HK-2 (cell line): Measurements from ENCODE around the gene PNMA6F.
"Not testable (repeated sequence)": the region's sequence is repeated elsewhere in the genome, so short reads cannot be mapped to it uniquely, and the experiment has no call there.

Experiments used
- DNase-seq: peaks from one replicate; pipeline ENCODE4 v3.0.0-alpha.2; 2018; ENCODE audit not compliant: unreplicated experiment

Gene PNMA6F

DNA sequence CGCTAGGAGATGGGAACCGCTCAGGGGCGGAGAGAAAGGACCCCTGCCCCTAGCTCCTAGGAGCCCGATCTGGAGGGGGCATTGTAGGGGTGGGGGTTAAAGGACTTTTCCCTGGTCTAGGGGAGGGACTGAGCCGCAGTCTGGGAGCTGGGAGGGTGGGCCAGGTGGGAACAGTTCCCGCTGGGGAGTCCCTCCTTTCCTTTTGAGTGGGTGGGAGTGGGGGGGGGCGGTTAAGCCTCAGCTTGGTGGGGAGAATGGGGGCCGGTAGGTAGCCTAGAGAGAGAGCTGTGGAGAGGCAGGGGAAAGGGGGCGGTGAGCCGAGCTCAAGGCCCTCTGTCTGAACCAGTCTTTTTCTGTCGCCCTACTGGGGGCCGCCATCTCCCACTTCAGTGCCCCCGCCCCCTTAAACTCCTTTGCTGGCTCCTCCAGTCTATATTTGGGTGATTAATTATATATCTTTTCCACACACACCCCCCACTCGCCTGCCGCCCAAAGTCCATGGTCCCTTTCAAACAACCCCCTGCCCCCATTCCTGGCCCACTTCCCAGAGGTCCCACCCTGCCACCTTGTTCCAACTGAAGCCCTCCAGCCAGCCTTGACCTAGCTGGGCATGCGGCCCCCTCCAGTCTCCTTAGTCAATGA is 13.2 kb upstream of the PNMA6F start:
- DNase-seq, result no peak

DNA sequence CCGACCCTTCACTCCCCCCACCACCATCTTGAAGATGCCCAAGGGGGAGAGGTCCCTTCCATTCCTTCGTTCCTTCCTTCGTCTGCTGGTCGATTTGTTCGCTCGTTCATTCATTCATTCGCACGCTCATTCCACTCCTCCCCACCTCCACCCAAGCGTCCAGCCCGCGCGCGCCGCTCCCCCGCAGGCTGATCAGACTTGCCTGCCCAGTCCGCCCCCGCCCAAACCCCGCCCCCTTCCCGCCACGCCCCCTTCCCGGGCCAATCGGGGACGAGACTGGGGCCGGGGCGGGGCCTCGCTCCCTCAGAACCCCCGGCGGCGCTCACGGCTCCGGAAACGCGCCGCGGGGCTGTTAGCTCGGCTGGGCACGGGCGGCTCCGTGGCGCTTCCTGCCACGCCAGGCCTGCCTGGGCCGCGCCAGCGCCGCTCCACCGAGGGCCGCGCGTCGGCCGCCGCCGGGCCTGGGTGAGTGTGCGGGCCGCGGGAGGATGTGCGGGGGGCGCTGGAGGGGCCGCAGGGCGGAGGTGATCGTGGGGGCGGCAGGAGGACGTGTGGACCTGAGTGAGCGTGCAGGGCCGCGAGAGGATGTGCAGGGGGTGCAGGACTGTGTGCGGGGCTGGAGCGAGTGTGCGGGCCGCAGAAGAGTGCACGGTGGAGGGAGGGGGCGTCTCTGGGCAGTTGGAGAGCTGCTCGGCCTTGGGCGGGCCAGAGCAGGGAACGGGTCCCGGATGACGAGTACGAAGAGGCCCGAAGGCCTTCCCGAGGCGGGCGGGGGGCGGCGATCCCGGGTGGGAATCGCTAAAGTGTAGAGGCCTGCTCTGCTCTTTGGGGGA is 12.5 kb upstream of the PNMA6F start, which contains the start of gene ZNF275:
ZNF275 (plus strand) TSS at position 333 of the 833 bp plus-strand sequence. CDS start 2,527 bp downstream, outside the sequence.
- DNase-seq, result peak; percentile 82

- DNase-seq, result no peak
Measured at GRCh38 chrX:153333266-153333665, 11.7 kb upstream of the PNMA6F start.

DNA sequence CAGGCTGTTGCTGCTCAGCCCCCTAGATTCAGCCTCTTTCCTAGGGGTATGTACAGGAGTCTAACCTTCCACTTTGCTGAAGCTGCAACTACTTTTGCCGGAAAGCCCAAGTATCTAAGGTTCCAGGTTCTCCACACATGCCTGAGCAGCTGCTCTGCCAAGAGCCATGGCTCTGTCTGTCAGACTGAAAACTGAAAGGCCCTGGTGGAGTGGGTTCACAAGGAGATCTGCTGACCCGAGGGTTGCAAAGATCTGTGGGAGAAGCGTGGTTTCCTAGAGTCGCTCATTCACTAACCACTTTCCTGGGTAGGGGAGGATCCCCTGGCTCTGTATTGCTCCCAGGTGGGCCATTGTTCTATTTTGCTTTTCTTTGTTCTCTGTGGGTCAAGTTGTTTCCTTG is 6.0 kb upstream of the PNMA6F start:
- DNase-seq, result no peak

GRCh38 chrX:153320555-153321184 is 897 bp downstream of the PNMA6F start:
- DNase-seq, result no peak

GRCh38 chrX:153320047-153320443 is 1.5 kb downstream of the PNMA6F start:
- DNase-seq, result not testable (repeated sequence)

DNA sequence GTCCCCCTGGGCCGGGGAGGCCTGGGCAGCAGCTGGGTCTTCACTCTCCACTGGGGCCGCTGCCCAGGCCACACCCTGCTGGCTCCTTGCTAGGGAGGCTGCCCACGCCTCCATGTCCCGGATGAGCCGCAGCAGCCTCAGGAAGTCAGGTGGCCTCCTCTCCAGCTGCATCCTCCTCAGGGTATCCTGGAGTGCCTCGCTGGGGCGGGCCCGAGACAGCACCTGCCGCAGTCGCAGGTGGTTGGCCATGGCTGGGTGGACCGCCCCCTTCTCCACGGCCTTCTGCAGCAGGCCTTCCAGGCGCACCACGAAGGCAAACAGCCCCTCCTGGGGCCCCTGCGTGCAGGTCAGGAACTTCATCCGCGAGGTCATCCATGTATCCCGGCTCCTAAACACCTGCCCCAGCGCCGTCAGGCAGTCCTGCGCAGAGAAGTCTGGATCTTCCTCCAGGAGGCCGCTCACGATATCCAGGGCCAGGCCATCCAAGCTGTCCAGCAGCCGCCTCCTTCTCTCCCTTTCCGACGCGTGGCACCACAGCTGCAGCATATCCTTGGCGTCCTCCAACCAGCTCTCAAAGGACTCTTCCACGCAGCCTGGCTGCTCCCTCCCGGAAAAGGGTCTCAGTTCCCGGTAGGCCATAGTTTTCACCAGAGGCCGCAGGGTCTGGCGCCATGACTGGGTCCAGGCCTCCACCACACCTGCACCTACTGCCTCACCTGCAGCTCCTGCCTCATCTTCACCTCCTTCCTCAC is 2.1 kb downstream of the PNMA6F start:
- DNase-seq, result no peak

- no peak for DNase-seq
Measured at GRCh38 chrX:153318811-153319210, 2.8 kb downstream of the PNMA6F start.

DNA sequence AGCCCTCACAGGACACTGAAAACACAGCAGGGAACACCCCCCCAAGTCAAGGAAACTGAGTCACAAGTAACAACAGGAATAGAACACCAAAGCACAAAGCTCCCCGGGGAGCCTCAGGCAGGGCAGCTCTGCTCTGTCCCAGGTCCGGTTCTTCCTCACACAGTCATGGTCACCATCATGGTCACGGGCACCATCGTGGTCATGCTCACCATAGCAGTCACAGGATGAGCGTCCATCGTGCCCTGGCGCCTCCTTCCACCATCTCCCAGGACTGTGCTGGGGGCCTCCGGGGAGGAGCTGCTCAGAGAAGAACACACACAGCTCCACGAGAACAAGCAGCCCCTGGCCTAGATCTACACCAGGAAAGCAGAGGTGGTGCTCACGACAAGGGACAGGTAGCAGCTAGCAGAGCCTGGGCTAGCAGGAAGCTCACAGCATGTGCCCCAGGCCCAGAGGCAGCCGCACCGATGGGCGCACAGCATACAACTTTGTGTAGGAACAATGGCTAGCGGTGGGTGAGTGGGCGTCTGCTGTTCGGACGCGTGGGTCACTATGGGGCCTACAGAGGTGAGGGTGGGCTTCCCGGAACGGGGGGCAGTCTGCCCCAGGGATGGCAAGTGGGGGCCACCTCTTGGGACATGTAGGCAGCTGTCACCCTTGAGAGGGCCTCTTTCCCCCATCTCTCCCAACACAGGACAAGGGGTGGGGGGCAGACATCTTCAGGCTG is 3.4 kb downstream of the PNMA6F start:
- DNase-seq, result no peak

DNA sequence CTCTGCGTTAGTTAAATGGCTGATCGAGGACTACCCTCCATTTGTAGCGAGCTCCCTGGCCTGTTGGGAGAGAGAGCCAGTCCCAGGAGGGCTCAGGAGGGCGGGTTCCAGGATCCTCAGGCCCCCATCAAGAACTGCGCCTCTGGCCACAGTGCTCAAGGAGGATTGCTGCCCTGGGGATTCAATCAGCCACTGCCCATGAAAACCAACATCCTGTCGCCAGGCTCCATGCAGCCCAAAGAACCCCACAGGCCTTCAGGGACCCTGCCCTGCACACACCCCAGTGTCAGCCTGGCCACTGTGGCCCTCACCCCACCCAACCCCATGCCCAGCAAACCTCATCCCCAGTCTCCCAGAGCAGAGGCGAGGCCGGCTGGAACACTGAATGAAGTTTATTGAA is 4.3 kb downstream of the PNMA6F start:
- no peak for DNase-seq

DNA sequence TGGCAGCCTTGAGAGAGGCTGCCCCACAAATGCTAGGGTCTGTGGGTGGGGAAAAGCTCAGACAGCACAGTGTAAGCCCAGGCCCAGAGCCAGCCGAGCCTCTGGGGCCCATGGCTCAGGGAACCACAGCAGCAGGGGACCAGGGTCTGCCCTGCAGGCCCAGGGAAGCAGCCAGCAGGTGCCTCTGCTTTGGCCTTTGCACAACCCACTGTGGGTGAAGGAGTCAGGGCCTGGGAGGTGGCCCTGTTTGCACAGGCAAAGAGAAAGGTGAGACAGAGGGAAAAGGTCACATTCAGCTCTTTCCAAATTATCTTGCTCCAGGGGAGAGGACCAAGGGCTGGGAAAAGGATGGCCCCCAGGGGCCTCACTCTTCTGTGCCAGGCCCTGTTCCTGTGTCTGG is 8.7 kb downstream of the PNMA6F start:
- DNase-seq, result no peak

DNA sequence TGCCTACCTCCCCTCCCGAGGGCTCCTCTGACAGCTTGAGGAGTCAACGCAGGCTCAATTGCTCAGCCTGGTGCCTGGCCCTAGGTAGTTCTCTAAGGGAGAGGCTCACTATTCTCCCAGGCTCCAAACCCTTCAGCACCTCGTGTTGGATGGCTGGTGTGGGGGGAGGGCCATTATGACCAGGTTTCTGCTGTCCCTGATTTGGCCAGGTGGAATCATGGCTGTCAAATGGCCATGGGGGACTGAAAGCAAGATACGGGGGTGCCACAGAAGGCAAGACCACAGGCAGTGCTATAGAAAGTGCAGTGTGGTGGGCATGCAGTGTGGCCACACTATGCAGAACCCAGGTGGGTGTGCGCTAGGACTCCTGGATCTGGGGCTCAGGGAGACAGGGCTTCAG is 9.5 kb downstream of the PNMA6F start:
- no peak for DNase-seq

- DNase-seq, result no peak
Measured at GRCh38 chrX:153310901-153311300, 10.7 kb downstream of the PNMA6F start.

DNA sequence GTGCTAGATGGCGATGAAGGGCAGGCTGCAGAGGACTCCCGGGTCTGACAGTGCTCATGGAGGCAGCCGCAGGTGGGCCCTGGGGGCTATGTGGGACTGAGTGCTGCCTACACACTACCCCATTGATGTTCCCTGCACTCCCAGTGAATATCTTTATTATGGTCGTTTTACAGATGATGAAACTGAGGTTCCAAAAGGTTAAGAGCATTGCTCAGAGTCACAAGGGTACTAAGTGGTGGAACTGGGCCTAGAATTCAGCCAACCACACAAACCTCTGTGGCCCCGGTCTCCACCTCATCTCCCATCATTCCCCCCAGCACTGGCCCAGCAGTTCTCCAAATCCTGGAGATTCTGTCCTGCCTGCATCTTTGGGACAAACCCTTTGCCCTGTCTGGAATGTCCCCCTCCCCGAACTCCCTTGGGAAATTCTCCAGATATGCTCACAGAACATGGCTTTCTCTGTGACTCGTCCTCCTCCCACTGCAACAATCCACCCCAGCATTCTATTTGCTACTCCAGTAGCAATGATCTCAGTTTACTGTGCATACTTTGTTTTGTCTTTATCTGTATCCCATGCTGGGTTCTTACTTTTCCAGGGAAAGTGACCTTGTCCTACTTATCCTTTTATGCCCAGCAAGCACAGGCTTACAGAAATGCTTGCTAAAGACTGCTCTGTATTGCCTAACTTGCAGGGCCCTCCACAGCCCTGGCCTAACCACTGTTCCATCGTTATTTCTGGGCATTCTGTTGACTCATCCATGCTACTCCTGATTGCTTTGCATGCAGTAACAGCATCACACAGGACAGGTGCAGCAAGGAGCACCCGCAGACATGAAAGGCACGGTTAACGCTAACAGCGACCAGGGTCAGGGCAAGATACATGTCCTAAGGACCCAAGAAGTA is 14.0 kb downstream of the PNMA6F start:
- DNase-seq, result no peak

DNA sequence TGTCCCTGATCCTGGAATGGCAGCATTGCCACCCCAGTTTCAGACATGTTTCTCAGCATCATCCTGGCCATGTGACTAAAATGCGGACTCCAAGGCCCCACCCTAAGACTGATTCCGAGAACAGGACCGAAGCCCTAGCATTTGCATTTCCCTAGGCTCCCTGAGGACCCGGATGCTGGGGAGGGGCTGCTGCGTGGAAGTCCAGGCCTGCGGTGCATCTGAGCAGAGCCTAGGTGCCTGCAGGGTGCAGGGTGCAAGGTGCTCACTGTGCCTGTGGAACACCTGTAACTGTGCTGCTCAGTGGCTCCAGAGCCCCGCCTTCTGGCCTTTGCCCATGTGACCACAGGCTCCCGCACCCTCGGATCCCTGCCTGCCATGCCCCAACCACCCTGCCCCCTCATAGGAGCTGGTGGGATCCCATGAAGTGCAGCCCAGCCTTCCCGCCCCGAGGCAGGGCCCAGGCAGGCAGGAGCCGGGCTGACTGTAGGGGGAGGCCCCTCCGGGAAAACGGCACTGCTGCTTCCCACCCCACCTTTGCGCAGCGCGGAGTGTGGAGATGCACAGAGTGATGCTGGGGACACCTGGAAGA is 14.9 kb downstream of the PNMA6F start:
- DNase-seq, result no peak

DNA sequence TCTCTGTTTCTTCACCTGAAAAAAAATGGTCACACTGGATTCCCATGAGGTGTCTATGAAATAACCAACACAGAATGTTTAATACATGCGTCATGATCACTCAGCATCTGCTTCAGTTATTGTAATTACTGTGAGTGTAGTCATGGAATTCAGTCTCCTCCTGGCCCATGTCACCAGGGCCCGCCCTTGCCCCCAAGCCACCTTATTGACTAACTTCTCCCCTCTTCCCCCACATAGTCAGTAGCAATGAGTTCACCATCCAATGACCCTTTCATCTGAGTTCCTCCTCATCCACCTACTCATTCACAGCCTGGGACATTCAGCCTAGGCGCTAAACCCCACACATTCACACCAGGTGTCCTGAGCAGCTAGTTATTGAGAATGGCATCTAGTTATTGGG is 15.6 kb downstream of the PNMA6F start:
- DNase-seq, result no peak

GRCh38 chrX:153304988-153305736 is 16.4 kb downstream of the PNMA6F start:
- DNase-seq, result no peak

- DNase-seq, result no peak
Measured at GRCh38 chrX:153303276-153304262, 18.0 kb downstream of the PNMA6F start.
